Muscle of back (tissue), 13 donors: ENCODE results near the gene TLR4. TPM values are rescaled to one million over a fixed set of nuclear protein-coding genes. Genes with fewer than 3 reads are reported as not detected.
A peak's percentile ranks its signal among the peaks of the same experiment; 100 is the strongest.

Experiments used
- DNase-seq, 3 donors: peaks; one replicate each; pipeline versions ENCODE4 v3.0.0 to v3.0.0-alpha.2; 2013
- long read RNA-seq, 9 donors: transcript quantifications; one replicate each; lab custom pipeline, GENCODE V29; 2026
- polyA plus RNA-seq, 10 donors: library from polyadenylated mRNA; unstranded; fragments of 120-200 nt; gene quantifications; one replicate each; pipeline ENCODE4 v1.2.1, GENCODE V29; 2013; ENCODE audit not compliant: insufficient read length in 10 of 10

The TLR4 gene
- 1 to 10 TPM; 5.9 to 9.8 (median 7.1) TPM for polyA plus RNA-seq
- long read RNA-seq, donor 1, full-length matches to known transcripts: 1 of 1 reads
- long read RNA-seq, donor 1, partial matches to known transcripts: 0 of 1 reads
- long read RNA-seq, donor 1, other reads (novel, unspliced or antisense): 0 of 1 reads
- long read RNA-seq, donor 2, full-length matches to known transcripts: 1 of 1 reads
- long read RNA-seq, donor 2, partial matches to known transcripts: 0 of 1 reads
- long read RNA-seq, donor 2, other reads (novel, unspliced or antisense): 0 of 1 reads
- long read RNA-seq, donor 3: 0 reads
- long read RNA-seq, donor 4, full-length matches to known transcripts: 1 of 1 reads
- long read RNA-seq, donor 4, partial matches to known transcripts: 0 of 1 reads
- long read RNA-seq, donor 4, other reads (novel, unspliced or antisense): 0 of 1 reads
- long read RNA-seq, donor 5, full-length matches to known transcripts: 4 of 4 reads
- long read RNA-seq, donor 5, partial matches to known transcripts: 0 of 4 reads
- long read RNA-seq, donor 5, other reads (novel, unspliced or antisense): 0 of 4 reads
- long read RNA-seq, donor 6, full-length matches to known transcripts: 1 of 1 reads
- long read RNA-seq, donor 6, partial matches to known transcripts: 0 of 1 reads
- long read RNA-seq, donor 6, other reads (novel, unspliced or antisense): 0 of 1 reads
- long read RNA-seq, donor 7, full-length matches to known transcripts: 2 of 2 reads
- long read RNA-seq, donor 7, partial matches to known transcripts: 0 of 2 reads
- long read RNA-seq, donor 7, other reads (novel, unspliced or antisense): 0 of 2 reads
- long read RNA-seq, donor 8, full-length matches to known transcripts: 3 of 3 reads
- long read RNA-seq, donor 8, partial matches to known transcripts: 0 of 3 reads
- long read RNA-seq, donor 8, other reads (novel, unspliced or antisense): 0 of 3 reads
- long read RNA-seq, donor 9: 0 reads

DNA sequence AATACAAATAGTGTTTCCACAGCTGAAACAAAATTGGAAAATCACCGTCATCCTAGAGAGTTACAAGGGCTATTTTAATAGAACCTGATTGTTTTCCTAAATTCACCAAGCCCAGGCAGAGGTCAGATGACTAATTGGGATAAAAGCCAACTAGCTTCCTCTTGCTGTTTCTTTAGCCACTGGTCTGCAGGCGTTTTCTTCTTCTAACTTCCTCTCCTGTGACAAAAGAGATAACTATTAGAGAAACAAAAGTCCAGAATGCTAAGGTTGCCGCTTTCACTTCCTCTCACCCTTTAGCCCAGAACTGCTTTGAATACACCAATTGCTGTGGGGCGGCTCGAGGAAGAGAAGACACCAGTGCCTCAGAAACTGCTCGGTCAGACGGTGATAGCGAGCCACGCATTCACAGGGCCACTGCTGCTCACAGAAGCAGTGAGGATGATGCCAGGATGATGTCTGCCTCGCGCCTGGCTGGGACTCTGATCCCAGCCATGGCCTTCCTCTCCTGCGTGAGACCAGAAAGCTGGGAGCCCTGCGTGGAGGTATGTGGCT is at the start of gene TLR4:
Gene TLR4 (plus strand): TSS at position 380 of the 552 bp plus-strand sequence. CDS start 70 bp downstream, at position 450.
- DNase-seq: peak; percentile 30 to 73 (median 49)

DNA sequence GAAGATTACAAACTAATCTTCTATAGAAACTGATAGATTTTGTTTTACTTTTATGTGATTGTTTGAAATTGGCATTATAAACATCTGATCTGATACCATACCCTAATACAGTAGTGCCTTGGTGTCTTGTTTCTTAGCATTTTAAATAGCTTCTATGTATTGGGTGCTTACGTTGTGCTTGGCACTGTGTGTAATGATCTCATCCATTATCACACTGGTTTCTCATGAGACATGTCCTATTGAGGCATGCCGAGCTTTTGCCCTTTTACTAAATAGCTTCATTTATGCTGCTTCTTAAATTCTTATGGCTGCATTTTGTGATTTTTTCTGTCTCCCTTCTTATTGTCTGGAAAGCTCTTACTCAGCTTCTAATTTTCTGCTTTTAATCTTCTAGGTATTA is 48.2 kb upstream of the TLR4 start:
- DNase-seq: peak in 1 of 3 donors; percentile 5

DNA sequence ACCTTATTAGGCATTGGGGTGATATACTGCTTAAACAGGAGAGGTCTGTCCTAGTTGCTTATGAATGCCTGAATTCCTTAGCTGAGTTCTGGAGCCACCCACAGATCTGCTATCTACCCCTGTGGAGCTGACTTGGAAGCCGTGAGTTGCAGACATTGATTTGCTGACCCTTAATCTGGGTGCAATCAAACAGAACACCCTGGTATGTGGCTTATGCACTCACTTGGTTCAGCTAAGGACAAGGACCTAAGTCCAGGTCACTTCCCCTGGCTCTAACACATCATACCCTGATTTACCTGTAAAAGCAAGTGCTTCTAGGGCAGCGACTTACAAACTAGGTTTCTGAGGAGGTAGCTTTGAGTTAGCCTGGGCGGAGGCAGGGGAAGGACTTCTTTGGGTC is 41.6 kb upstream of the TLR4 start:
- no peak for DNase-seq

DNA sequence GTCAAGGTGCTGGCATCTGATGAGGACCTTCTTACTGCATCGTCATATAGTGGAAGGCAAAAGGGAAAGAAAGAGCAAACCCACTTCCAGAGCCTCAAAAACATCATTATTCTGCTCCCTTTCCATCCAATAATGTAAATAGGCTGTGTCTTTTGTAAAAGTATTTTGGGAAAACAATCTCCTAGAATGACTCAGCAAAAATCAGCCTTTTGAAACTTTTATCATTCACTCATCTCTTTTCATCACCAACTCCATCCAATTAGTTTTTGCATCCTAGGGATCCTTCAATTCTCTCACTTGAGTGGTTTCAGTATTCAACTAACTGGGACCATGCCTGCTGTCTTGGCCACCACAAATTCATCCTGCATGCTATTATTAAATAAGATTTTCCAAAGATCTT is 39.8 kb upstream of the TLR4 start:
- no peak for DNase-seq

DNA sequence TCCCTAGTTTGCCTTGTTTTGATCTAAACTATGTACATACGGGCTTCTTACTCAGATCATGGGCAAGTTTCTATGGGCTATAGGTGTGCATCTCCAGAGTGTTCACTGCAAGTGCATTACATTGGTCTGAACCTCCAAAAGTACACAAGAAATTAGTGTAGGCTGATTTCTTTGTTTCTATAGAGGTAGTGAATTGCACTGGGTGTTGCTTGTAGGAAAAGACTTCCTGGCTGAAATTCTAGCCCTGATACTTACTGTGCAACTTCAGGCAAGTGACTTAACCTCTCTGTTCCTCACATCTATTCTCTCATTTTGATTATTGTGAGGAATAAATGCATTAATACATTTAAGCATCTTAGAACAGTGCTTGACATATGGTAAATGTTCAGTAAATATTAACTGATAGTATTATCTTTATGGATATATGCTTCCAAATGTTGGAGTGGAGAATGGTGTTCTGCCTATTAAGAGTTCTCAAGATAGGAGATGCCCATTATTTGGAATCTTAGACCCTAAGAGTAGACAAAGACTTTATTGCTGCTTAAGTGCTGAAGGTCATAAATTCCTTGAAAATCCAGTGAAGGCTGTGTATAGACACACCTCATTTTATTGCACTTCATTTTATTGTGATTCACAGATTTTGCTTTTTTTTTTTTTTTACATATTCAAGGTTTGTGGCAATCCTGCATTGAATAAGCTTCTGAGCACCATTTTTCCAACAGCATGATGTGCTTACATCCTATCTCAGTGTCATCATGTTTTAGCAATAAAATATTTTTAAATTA is 38.4 kb upstream of the TLR4 start:
- no peak for DNase-seq

DNA sequence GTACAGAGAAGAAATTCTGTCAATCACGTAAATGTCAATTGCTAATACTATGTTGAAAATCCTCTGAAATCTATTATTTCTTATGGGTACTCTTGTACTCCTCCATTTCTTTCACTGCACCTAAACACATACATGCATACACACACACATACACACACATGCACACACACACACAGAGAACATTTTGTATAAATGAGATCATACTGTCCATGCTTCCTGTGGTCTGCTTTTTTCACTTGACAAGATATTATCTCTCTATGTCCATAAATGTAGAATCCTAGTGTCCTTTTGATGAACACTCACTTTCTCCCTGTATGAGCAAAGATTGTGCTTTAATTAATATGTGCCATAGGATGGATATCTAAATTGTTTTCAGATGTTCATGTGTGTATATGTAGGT is 32.7 kb upstream of the TLR4 start:
- DNase-seq: no peak

DNA sequence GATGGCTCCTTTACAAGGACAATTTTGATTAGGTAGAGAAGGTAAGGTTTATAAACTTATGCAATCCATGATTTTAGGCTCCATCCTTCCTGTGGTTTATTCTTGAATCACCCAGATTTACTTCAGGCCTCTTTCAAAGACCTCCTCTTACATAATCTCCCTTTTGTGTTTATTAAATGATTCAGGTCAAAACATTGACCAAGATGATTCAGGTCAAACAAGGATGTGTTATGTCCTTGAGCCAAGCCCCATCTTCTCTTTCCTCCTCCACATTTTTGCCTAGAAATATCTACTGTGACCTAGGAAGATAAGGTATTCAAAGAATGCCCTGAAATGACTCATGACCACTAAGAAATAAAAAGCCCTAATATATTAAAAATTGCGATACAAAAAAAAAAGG is 31.8 kb upstream of the TLR4 start:
- DNase-seq: no peak

DNA sequence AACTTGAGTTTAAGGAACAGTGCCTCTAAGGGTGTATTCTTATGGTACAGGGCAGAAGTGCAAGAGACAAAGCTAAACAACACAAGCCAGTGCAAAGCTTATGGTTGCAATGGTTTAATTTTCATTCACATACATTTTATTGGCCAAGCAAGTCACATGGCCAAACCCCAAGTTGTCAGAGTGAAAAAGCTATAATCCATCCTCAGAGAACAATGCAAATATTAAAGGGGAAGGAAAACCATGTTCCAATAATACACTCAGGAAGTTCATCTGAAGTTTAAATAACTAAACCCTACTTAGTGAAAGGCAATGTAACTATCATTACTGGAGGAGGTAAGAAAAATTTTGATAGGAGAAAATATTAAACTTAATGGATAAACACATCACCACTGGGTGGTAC is 26.6 kb upstream of the TLR4 start:
- DNase-seq: peak in 1 of 3 donors; percentile 23

DNA sequence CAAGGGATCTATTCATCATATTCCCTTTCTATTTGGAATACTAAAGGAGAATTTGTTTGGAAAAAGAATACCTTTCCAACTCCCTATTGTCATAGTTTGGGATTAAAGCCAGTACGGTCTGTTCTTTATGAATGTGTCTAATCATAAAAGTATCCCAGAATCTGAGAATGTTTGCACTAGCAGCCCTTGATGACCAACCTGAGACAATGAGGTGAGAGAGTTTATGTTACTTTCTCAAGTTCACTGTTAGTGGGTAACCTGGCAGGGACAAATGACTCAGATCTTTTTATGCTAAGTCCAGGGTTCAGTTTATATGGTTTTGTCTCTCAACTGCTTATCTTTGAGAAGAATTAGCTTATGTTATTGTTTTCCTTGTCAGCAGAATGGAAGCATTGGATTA is 25.3 kb upstream of the TLR4 start:
- peak in 1 of 3 donors; percentile 16 for DNase-seq

DNA sequence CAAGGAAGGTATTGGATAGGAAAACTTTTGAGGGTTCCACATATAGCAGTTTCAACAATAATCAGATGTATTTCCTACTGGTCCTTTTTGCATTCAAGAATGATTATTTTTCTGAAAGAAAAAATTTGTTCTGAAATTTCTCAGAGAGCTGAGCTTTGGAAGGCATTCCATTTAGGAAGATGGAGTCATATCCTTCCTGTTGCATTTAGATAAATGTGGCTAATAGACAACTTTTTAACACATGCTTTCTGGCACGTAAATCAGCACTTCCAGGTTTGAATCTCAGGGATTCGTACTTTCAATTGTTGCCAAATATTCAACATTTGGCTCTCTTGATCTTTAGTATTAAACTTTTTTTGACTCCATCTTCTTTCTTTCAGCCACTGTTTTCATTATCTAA is 24.8 kb upstream of the TLR4 start:
- no peak for DNase-seq

DNA sequence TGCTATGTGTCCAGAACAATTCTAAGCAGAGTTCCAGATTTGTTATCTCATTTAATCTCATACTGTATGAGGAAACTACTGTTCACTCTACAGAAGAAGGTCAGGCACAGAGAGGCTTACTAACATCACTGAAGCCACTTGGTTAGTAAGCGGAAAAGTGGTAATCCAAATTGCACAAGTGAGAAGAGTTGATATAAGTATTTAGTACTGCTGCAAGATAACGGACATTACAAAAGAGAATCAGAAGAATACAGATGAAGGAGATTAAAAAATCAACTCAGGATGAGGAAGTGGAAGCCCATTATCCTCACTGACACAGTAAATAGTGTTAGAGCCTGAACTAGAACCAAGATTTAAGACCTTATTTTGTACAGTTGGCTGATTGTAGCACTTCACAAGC is 22.3 kb upstream of the TLR4 start:
- no peak for DNase-seq

DNA sequence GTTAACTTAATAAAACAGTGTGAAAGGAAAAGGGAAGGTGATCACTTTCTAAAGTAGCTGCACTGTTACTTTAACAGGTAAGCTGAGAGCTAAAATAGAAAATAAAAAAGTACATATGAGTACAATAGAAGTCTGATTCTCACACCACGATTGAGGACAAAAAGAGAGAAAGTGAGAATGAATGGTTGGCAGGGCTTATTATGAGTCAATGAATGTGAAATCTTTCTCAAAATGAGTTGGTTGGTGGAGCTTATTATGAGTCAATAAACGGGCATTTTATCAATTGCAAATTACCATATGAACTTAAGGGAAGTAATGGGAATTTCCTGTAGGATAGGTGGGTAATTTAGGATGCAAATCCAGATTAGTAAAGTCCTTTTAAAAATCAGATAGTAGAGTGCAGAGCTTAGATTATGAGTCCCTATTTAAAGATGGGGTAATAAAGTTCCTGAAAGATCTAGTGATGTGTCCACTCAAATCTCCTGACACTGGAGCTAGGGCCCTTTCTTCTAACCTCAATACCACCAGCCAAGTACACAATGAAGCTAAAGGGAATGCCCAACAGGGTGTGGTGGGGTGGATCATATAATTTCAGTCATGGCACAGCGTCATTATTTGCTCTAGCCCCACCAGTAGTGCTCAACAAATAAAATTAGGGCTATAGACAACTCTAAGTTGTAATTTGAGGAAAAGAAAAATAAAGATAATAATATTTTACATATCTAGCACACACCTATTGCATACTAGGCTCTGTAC is 21.1 kb upstream of the TLR4 start:
- no peak for DNase-seq

DNA sequence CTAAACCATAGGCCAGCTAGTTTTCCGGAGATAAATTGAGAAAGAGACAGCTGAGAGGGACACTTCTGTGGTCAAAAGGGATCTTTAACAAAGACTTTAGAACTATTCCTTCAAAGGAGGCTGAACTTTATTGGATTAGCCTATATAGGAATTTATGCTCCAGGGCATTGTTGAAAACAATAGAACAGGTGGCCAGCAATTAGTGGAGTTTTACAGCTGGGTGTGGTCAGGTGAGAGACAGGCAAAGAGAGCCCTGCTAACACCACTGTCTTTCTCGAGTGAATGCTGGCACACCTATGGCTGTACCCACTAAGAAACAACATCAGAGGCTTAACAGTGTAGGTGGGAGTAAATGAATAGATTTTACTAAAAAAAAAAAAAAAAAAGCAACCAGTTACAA is 16.7 kb upstream of the TLR4 start:
- no peak for DNase-seq

DNA sequence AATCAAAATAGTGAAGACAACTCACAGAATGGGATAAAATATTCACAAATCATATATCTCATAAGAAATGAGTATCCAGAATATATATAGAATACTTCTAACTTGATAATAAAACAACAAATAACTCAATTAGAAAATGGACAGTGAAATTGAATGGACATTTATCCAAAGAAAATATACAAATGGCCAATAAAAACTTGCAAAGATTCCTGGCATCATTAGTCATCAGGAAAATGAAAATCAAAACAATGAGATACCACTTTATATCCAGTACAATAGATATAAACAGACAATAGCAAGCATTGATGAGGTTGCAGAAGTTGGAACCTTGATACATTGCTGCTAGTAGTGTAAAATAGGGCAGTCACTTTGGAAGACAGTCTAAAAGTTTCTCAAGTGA is 12.8 kb upstream of the TLR4 start:
- DNase-seq: no peak

DNA sequence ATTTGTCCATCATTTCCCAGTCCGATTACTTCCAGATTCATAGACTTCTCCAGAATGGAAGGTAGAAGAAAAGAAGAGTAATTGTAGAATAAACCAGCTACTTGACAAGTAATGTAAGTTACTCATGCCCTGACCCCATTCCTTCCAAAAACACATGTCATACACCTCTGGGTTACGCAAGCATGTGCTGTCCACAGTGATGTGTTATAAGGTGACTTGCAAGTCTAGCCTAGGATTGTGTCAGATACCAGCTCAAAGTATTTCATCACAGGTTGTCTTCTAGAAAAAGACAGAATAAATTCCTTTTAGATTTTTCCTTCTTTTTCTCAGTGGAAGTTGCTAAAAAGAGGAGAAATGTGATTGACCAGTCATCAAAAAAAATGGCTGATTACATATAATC is 8.0 kb upstream of the TLR4 start:
- no peak for DNase-seq

DNA sequence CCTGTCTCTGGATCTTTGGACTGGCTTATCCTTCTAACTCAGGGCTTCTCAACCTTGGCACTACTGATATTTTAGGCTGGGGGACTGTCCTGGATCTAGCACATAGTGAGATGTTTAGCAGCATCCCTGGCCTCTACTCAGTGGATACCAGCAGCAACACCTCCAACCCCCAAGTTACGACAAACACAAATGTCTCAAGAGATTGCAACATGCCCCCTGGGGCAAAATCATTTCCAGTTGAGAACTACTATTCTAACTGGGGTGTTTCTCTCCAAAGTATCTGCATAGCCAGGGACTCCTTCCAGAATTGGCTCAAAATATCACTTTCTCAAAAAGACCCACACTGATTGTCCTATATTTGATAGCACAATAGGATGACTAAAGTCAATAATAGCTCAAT is 7.2 kb upstream of the TLR4 start:
- DNase-seq: no peak

DNA sequence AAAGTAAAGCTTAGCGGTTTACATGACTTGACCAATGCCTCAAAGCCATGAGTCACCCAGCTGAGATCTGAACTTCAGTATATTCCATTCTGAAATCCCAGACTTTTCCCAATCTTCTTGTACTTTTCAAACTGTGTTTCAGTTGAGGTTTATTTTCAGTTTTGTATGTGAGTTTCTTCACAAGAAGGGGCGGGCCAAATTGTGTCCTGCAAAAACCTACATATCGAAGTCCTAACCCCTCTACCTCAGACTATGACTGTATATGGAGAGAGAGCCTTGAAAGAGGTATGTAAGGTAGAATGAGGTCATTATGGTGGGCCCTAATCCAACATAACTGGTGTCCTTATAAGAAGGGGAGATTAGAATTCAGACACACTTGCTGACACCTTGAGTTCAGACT is 666 bp upstream of the TLR4 start:
- DNase-seq: peak in 1 of 3 donors; percentile 15

DNA sequence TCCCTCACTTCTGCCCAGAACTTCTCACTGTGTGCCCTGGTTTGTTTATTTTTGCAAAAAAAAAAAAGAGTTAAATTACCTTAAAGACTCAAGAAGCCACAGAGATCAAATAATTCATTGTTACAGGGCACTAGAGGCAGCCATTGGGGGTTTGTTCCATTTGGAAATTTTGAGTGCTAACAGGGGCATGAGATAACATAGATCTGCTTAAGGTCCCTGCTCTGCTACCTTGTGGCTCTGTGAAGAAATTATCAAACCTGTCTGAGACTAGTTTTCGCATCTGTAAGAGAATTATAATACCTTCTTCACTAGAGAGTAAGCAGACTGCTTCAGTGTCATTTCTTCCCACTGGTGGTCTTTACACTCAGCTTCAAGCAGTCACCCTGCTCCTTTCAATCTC is 394 bp downstream of the TLR4 start:
- peak in 1 of 3 donors; percentile 10 for DNase-seq

DNA sequence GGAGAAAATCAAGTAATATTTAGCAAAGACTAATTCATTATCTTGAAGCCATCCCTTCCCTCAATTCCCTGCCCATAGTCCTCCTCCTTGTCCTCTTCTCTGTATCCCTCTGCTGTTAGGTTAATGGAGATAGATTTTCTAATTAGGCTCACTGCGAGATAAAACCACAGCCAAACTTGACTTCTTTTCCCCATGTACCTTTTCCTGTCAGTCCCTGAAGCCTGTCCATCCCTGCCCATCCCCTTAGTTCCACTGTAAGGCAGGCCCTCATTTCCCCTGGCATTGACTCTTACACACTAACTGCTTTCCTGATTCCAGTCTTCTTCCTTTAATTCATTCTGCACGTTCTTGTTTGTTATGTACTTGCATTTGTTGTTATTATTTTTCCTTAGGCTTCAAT is 1.2 kb downstream of the TLR4 start:
- peak in 1 of 3 donors; percentile 8 for DNase-seq

DNA sequence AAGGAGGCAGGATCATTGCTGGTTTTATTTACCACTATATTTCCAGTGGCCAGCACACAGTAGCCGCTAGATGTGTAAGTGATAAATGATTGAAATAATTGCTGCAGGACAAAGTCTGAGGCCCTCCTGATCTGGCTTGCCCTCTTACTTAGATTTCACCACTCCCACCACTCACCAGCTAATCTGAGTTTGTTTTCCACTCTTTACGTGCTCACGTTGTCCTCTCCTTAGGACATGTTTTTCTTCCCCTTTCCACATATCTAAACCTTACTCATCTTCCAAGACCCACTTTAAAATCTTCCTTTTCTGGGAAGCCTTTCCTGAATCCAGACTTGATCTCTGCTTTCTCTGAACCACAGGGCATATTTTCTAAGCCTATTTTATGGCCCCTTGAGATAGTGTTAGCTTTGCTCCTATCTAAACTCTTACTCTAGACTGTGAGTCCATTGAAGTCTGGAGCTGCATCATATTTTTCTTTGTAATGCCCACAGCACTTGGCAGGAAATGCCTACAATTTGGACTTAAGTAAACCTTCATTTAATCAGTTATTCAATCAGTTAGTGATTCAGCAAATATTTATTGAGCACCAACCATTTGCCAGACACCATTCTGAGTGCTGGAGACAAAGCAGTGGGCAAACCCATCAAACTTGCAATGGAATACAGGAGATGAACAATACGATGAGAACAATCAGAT is 2.4 kb downstream of the TLR4 start:
- no peak for DNase-seq
